H9 (cell line): ENCODE data around the gene MAGI1. TPM values are rescaled to one million over a fixed set of nuclear protein-coding genes. Genes with fewer than 3 reads are reported as not detected.

ENCODE experiments used
- DNase-seq: peaks from one replicate; pipeline ENCODE4 v3.0.0-alpha.2; 2017
- H2AFZ ChIP-seq: one replicate; pipeline ENCODE4 v1.6.1; 2013; ENCODE audit warnings: mild to moderate bottlenecking, low read length, control low read depth, moderate library complexity
- H2AK5ac ChIP-seq: 2 replicates; pipeline ENCODE4 v1.6.1; 2013; ENCODE audit warnings: low read length, control low read depth, mixed read lengths; ENCODE audit not compliant: insufficient read length
- H2BK120ac ChIP-seq: one replicate; pipeline ENCODE4 v1.6.1; 2013; ENCODE audit warnings: low read depth, mild to moderate bottlenecking, low read length, control low read depth, inconsistent platforms; ENCODE audit not compliant: poor library complexity, severe bottlenecking
- H2BK12ac ChIP-seq: 2 replicates; pipeline ENCODE4 v1.6.1; 2013; ENCODE audit warnings: low read length, control low read depth, mixed read lengths, low read depth; ENCODE audit not compliant: insufficient read length
- H2BK15ac ChIP-seq: 2 replicates; pipeline ENCODE4 v1.6.1; 2013; ENCODE audit warnings: low read depth, low read length, control low read depth
- H2BK20ac ChIP-seq: one replicate; pipeline ENCODE4 v1.6.1; 2013; ENCODE audit warnings: low read depth, mild to moderate bottlenecking, low read length, control low read depth, inconsistent platforms; ENCODE audit not compliant: poor library complexity, severe bottlenecking
- H2BK5ac ChIP-seq: 2 replicates; pipeline ENCODE4 v1.6.1; 2013; ENCODE audit warnings: low read length, control low read depth, mixed read lengths; ENCODE audit not compliant: insufficient read length
- H3K14ac ChIP-seq: 2 replicates; pipeline ENCODE4 v1.6.1; 2013; ENCODE audit warnings: low read length, control low read depth; ENCODE audit not compliant: insufficient read depth
- H3K18ac ChIP-seq: 2 replicates; pipeline ENCODE4 v1.6.1; 2013; ENCODE audit warnings: low read depth, mild to moderate bottlenecking, mixed read lengths, low read length, control low read depth; ENCODE audit not compliant: insufficient read length
- H3K23ac ChIP-seq: 2 replicates; pipeline ENCODE4 v1.6.1; 2013; ENCODE audit warnings: low read length, control low read depth, mixed read lengths, low read depth; ENCODE audit not compliant: insufficient read length
- H3K23me2 ChIP-seq: 2 replicates; pipeline ENCODE4 v1.6.1; 2013; ENCODE audit warnings: low read depth, mild to moderate bottlenecking, mixed read lengths, low read length, control low read depth; ENCODE audit not compliant: insufficient read length, poor library complexity, severe bottlenecking
- H3K27ac ChIP-seq: 2 replicates; pipeline ENCODE4 v1.5.1; 2013; ENCODE audit warnings: low read length, control low read depth, mixed read lengths, low read depth; ENCODE audit not compliant: insufficient read length
- H3K27me3 ChIP-seq: 2 replicates; pipeline ENCODE4 v1.6.1; 2013; ENCODE audit warnings: low read length, control low read depth, inconsistent platforms; ENCODE audit not compliant: insufficient read depth
- H3K4ac ChIP-seq: 2 replicates; pipeline ENCODE4 v1.6.1; 2013; ENCODE audit warnings: low read depth, mild to moderate bottlenecking, control low read depth, inconsistent platforms, low read length, moderate library complexity
- H3K4me1 ChIP-seq: 2 replicates; pipeline ENCODE4 v1.6.1; 2013; ENCODE audit warnings: low read length, control low read depth, inconsistent platforms; ENCODE audit not compliant: insufficient read depth
- H3K4me2 ChIP-seq: 2 replicates; pipeline ENCODE4 v1.6.1; 2013; ENCODE audit warnings: low read length, control low read depth, mixed read lengths; ENCODE audit not compliant: insufficient read length, insufficient read depth
- H3K56ac ChIP-seq: 2 replicates; pipeline ENCODE4 v1.6.1; 2013; ENCODE audit warnings: low read depth, mild to moderate bottlenecking, mixed read lengths, low read length, control low read depth; ENCODE audit not compliant: insufficient read length
- H3K79me1 ChIP-seq: 2 replicates; pipeline ENCODE4 v1.6.1; 2013; ENCODE audit warnings: low read depth, mild to moderate bottlenecking, moderate library complexity, low read length, control low read depth, inconsistent platforms; ENCODE audit not compliant: insufficient read depth, poor library complexity, severe bottlenecking
- H3K79me2 ChIP-seq: 2 replicates; pipeline ENCODE4 v1.6.1; 2013; ENCODE audit warnings: low read length, control low read depth, inconsistent platforms; ENCODE audit not compliant: insufficient read depth
- H3K9ac ChIP-seq: 2 replicates; pipeline ENCODE4 v1.6.1; 2013; ENCODE audit warnings: low read length, control low read depth, mixed read lengths; ENCODE audit not compliant: insufficient read length; ENCODE audit errors: extremely low read depth
- H3K9me3 ChIP-seq: one replicate; pipeline ENCODE4 v1.6.1; 2013; ENCODE audit warnings: low read depth, low read length, inconsistent platforms; ENCODE audit not compliant: control insufficient read depth
- H3T11ph ChIP-seq: one replicate; pipeline ENCODE4 v1.6.1; 2013; ENCODE audit warnings: mild to moderate bottlenecking, low read length, control low read depth, inconsistent platforms
- H4K20me1 ChIP-seq: one replicate; pipeline ENCODE4 v1.6.1; 2013; ENCODE audit not compliant: control insufficient read depth, insufficient read length, insufficient read depth
- H4K5ac ChIP-seq: 2 replicates; pipeline ENCODE4 v1.6.1; 2013; ENCODE audit warnings: low read depth, mild to moderate bottlenecking, mixed read lengths, low read length, control low read depth; ENCODE audit not compliant: insufficient read length
- H4K8ac ChIP-seq: replicated peaks from 2 replicates; pipeline ENCODE4 v1.6.1; 2013; ENCODE audit warnings: low read length, control low read depth, mixed read lengths, low read depth; ENCODE audit not compliant: insufficient read length
- H4K91ac ChIP-seq: 2 replicates; pipeline ENCODE4 v1.6.1; 2013; ENCODE audit warnings: low read depth, mild to moderate bottlenecking, moderate library complexity, mixed read lengths, low read length, control low read depth; ENCODE audit not compliant: insufficient read length
- H3K27ac Mint-ChIP-seq, 3 experiments: 2 replicates in 2 of 3; 3 replicates in 1 of 3; pipeline ENCODE4 v1.8.0; 2020 to 2021; ENCODE audit warnings: mixed read lengths in 3 of 3, mild to moderate bottlenecking in 1 of 3, moderate library complexity in 1 of 3
- H3K27me3 Mint-ChIP-seq: 2 replicates; pipeline ENCODE4 v1.8.0; 2021; ENCODE audit warnings: low read depth, mild to moderate bottlenecking, moderate library complexity, mixed read lengths
- H3K36me3 Mint-ChIP-seq, 3 experiments: 2 replicates in 2 of 3; 3 replicates in 1 of 3; pipeline ENCODE4 v1.8.0; 2020 to 2021; ENCODE audit warnings: low read depth in 3 of 3, mixed read lengths in 3 of 3; ENCODE audit not compliant: insufficient read depth in 1 of 3
- H3K4me1 Mint-ChIP-seq, 2 experiments: 2 replicates each; pipeline ENCODE4 v1.8.0; 2020; ENCODE audit warnings: mixed read lengths in 2 of 2
- H3K4me3 Mint-ChIP-seq, 2 experiments: 2 replicates in 1 of 2; 3 replicates in 1 of 2; pipeline ENCODE4 v1.8.0; 2020 to 2021; ENCODE audit warnings: mild to moderate bottlenecking in 2 of 2, mixed read lengths in 2 of 2, moderate library complexity in 1 of 2
- H3K9me3 Mint-ChIP-seq, 2 experiments: 2 replicates in 1 of 2; 3 replicates in 1 of 2; pipeline ENCODE4 v1.8.0; 2020; ENCODE audit warnings: mild to moderate bottlenecking in 2 of 2, mixed read lengths in 2 of 2, moderate library complexity in 1 of 2
- WGBS: extraction: QIAGEN DNeasy Blood & Tissue Kit; methylation state at CpG from one replicate; pipeline ENCODE4 v1.1.7; 2013; ENCODE audit warnings: missing lambda C conversion rate, low lambda C conversion rate, mixed read lengths; ENCODE audit not compliant: insufficient read length; ENCODE audit errors: extremely low coverage; 5-methylcytosine and 5-hydroxymethylcytosine counted together
- total RNA-seq: library from RNA; stranded (reverse); gene quantifications from 2 replicates; pipeline ENCODE4 v1.2.1, GENCODE V29; 2021
- TF ChIP-seq, protein P1 (sequence below): fragments of 200-600 bp; sonication (generic); conservative IDR thresholded peaks from 3 replicates; pipeline ENCODE4 v1.8.0; 2021; ENCODE audit warnings: antibody characterized with exemption, mild to moderate bottlenecking

The MAGI1 gene
- total RNA-seq, 1 experiment from 2014 or later: 65.7 TPM

DNA sequence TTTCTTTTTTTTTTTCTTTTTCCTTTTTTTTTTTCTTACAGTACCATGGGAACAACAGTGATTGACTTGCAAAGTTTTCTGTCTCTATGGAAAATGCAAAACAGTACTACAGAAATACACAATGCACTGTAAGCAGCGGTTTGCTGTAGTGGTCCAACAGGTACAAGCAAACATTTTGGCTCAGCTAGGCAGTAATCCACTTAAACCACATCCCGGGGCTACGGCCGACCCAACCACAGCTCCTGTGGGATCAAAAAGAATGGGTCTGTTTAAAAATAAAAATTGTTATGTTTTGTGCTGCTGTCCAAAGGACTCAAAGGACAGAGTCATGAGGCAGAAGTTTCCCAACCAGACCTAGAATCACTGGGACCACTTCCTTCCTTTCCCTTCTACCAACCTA, 683.8 kb downstream of the MAGI1 start:
- H2BK20ac ChIP-seq: no peak overlapping the region
- H3K4me2 ChIP-seq: no peak overlapping the region
- H4K91ac ChIP-seq: no peak overlapping the region
- H3K4ac ChIP-seq: no peak overlapping the region
- no peak overlapping the region for H2AK5ac ChIP-seq
- peaks cover 12 to 24% of the 10 kb centered on the region in 2 experiments for H3K4me1 Mint-ChIP-seq
- no peaks in the 10 kb centered on the region for H3K9me3 Mint-ChIP-seq
- peaks cover 5 to 27% (median 20%) of the 10 kb centered on the region in 3 experiments; a peak in 5 of 7 replicates for H3K36me3 Mint-ChIP-seq
- no peak overlapping the region for H3K9ac ChIP-seq
- no peak overlapping the region for H3K27ac ChIP-seq
- H3K9me3 ChIP-seq: no peaks in the 10 kb centered on the region
- DNase-seq: no peak
- no peaks in the 10 kb centered on the region for H3K79me2 ChIP-seq
- WGBS: no CpG with 5 or more reads among the region's 4 CpGs
- H2BK5ac ChIP-seq: no peak overlapping the region
- no peak overlapping the region for H2AFZ ChIP-seq
- no peak overlapping the region for H3K14ac ChIP-seq
- H3K4me1 ChIP-seq: no peaks in the 10 kb centered on the region
- H3T11ph ChIP-seq: no peak overlapping the region
- no peaks in the 10 kb centered on the region for H4K20me1 ChIP-seq
- no peak overlapping the region for H2BK120ac ChIP-seq
- H3K27me3 Mint-ChIP-seq: no peaks in the 10 kb centered on the region; the same call in 1 of the 2 replicates
- H3K23me2 ChIP-seq: no peaks in the 10 kb centered on the region
- H4K8ac ChIP-seq: no peak overlapping the region
- H3K79me1 ChIP-seq: no peaks in the 10 kb centered on the region
- H3K27ac Mint-ChIP-seq: peak overlapping the region in 1 of 3 experiments; percentile 72; a peak in 1 of 7 replicates
- no peak overlapping the region for H3K23ac ChIP-seq
- no peak overlapping the region for H3K18ac ChIP-seq
- no peak overlapping the region for H2BK15ac ChIP-seq
- TF ChIP-seq, protein P1, sequence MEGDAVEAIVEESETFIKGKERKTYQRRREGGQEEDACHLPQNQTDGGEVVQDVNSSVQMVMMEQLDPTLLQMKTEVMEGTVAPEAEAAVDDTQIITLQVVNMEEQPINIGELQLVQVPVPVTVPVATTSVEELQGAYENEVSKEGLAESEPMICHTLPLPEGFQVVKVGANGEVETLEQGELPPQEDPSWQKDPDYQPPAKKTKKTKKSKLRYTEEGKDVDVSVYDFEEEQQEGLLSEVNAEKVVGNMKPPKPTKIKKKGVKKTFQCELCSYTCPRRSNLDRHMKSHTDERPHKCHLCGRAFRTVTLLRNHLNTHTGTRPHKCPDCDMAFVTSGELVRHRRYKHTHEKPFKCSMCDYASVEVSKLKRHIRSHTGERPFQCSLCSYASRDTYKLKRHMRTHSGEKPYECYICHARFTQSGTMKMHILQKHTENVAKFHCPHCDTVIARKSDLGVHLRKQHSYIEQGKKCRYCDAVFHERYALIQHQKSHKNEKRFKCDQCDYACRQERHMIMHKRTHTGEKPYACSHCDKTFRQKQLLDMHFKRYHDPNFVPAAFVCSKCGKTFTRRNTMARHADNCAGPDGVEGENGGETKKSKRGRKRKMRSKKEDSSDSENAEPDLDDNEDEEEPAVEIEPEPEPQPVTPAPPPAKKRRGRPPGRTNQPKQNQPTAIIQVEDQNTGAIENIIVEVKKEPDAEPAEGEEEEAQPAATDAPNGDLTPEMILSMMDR: no peak
- no peak overlapping the region for H3K4me3 Mint-ChIP-seq
- no peak overlapping the region for H4K5ac ChIP-seq
- no peak overlapping the region for H2BK12ac ChIP-seq
- no peaks in the 10 kb centered on the region; the same call in 1 of the 2 replicates for H3K27me3 ChIP-seq
- H3K56ac ChIP-seq: no peak overlapping the region
